Measurements from ENCODE around the gene TMX2.

- TF ChIP-seq, protein P1, sequence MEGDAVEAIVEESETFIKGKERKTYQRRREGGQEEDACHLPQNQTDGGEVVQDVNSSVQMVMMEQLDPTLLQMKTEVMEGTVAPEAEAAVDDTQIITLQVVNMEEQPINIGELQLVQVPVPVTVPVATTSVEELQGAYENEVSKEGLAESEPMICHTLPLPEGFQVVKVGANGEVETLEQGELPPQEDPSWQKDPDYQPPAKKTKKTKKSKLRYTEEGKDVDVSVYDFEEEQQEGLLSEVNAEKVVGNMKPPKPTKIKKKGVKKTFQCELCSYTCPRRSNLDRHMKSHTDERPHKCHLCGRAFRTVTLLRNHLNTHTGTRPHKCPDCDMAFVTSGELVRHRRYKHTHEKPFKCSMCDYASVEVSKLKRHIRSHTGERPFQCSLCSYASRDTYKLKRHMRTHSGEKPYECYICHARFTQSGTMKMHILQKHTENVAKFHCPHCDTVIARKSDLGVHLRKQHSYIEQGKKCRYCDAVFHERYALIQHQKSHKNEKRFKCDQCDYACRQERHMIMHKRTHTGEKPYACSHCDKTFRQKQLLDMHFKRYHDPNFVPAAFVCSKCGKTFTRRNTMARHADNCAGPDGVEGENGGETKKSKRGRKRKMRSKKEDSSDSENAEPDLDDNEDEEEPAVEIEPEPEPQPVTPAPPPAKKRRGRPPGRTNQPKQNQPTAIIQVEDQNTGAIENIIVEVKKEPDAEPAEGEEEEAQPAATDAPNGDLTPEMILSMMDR (IDR thresholded peaks at IDR 0.05; ENCODE audit: poor library complexity, severe bottlenecking) = no peak
- TF ChIP-seq, protein P2, sequence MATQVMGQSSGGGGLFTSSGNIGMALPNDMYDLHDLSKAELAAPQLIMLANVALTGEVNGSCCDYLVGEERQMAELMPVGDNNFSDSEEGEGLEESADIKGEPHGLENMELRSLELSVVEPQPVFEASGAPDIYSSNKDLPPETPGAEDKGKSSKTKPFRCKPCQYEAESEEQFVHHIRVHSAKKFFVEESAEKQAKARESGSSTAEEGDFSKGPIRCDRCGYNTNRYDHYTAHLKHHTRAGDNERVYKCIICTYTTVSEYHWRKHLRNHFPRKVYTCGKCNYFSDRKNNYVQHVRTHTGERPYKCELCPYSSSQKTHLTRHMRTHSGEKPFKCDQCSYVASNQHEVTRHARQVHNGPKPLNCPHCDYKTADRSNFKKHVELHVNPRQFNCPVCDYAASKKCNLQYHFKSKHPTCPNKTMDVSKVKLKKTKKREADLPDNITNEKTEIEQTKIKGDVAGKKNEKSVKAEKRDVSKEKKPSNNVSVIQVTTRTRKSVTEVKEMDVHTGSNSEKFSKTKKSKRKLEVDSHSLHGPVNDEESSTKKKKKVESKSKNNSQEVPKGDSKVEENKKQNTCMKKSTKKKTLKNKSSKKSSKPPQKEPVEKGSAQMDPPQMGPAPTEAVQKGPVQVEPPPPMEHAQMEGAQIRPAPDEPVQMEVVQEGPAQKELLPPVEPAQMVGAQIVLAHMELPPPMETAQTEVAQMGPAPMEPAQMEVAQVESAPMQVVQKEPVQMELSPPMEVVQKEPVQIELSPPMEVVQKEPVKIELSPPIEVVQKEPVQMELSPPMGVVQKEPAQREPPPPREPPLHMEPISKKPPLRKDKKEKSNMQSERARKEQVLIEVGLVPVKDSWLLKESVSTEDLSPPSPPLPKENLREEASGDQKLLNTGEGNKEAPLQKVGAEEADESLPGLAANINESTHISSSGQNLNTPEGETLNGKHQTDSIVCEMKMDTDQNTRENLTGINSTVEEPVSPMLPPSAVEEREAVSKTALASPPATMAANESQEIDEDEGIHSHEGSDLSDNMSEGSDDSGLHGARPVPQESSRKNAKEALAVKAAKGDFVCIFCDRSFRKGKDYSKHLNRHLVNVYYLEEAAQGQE (IDR thresholded peaks at IDR 0.05; ENCODE audit: borderline replicate concordance) = no peak
- no peak for TF ChIP-seq POLR2AphosphoS5 (IDR thresholded peaks at IDR 0.05)
- TF ChIP-seq EZH2 (IDR thresholded peaks at IDR 0.05; ENCODE audit: borderline replicate concordance, insufficient read depth, low read length, poor library complexity, severe bottlenecking) = no peak
- no peak for TF ChIP-seq SMC3 (conservative IDR thresholded peaks at IDR 0.05; ENCODE audit: poor library complexity)
- TF ChIP-seq EP300 (conservative IDR thresholded peaks at IDR 0.05; ENCODE audit: poor library complexity, severe bottlenecking) = no peak
Observed at GRCh38 chr11:57679396-57679795, 33.0 kb upstream of the TMX2 start.
